Loucy (cell line): Measurements from ENCODE around the gene SLC48A1.

Experiments used
- CTCF ChIP-seq: fragments of 200-600 bp; sonication (generic); conservative IDR thresholded peaks from 2 replicates; pipeline ENCODE4 v1.5.1; 2014; ENCODE audit warnings: mild to moderate bottlenecking, antibody characterized with exemption, low read length
- EZH2phosphoT487 ChIP-seq: fragments of 200-600 bp; IDR thresholded peaks from 2 replicates; pipeline ENCODE4 v1.6.1; 2018; ENCODE audit warnings: antibody characterized with exemption, mild to moderate bottlenecking, moderate library complexity, borderline replicate concordance

GRCh38 chr12:47787596-47788319, 14.7 kb downstream of the SLC48A1 start:
- TF ChIP-seq CTCF (no peak), EZH2phosphoT487 (no peak)
